Esophagus squamous epithelium (tissue), 4 donors: ENCODE results near the gene RARG.
"Not testable (repeated sequence)": the region's sequence is repeated elsewhere in the genome, so short reads cannot be mapped to it uniquely, and the experiment has no call there.

Source experiments
- CTCF ChIP-seq, 6 experiments: fragments of 450-650 bp in 4 of 6; fragments of 200-600 bp in 2 of 6; sonication (generic) in 2 of 6; IDR thresholded peaks; one replicate each; pipeline ENCODE4 v1.5.1; 2016 to 2019; ENCODE audit warnings: antibody characterized with exemption in 6 of 6, mild to moderate bottlenecking in 4 of 6, moderate library complexity in 4 of 6
- POLR2A ChIP-seq, 4 donors: fragments of 450-650 bp; IDR thresholded peaks; one replicate each; pipeline ENCODE4 v1.6.1; 2017; ENCODE audit warnings: antibody characterized with exemption in 4 of 4, mild to moderate bottlenecking in 4 of 4, moderate library complexity in 3 of 4

DNA sequence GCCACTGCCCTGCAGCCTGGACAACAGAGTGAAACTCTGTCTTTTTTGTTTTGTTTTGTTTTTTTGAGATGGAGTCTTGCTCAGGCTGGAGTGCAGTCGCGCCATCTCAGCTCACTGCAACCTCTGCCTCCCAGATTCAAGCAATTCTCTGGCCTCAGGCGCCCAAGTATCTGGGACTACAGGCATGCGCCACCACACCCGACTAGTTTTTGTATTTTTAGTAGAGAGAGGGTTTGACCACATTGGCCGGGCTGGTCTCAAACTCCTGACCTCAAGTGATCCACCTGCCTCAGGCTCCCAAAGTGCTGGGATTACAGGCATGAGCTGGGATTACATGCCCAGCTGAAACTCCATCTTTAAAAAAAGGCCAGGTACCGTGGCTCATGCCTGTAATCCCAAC lies 29.7 kb downstream of the RARG start:
- TF ChIP-seq CTCF, POLR2A (IDR thresholded peaks at IDR 0.05): not testable (repeated sequence)
